K562 (cell line): ENCODE results near the gene THOC1. TPM values are rescaled to one million over a fixed set of nuclear protein-coding genes. Genes with fewer than 3 reads are reported as not detected.

Experiments used
- BRD4 ChIP-seq: fragments of 200-600 bp; sonication (generic); IDR thresholded peaks from 2 replicates; pipeline ENCODE4 v1.6.1; 2017; ENCODE audit warnings: inconsistent platforms
- CBX1 ChIP-seq: sonication (generic); IDR thresholded peaks from 2 replicates; pipeline ENCODE4 v1.6.1; 2016; ENCODE audit warnings: antibody characterized with exemption, low read depth, mild to moderate bottlenecking
- ELF4 ChIP-seq: fragments of 450-650 bp; formaldehyde crosslinking; IDR thresholded peaks from 2 replicates; pipeline ENCODE4 v1.4.0; 2022; ENCODE audit warnings: missing genetic modification characterization
- ETS1 ChIP-seq: conservative IDR thresholded peaks from 2 replicates; pipeline ENCODE4 v1.6.1; 2011; ENCODE audit warnings: low read depth, mild to moderate bottlenecking, low read length; ENCODE audit not compliant: control insufficient read depth
- FOXK2 ChIP-seq, 2 experiments: fragments of 450-650 bp; IDR thresholded peaks in 1 of 2; conservative IDR thresholded peaks in 1 of 2; 2 replicates each; pipeline ENCODE4 v1.6.1; 2016; ENCODE audit warnings: low read depth in 2 of 2, mild to moderate bottlenecking in 1 of 2
- HDAC8 ChIP-seq: fragments of 450-650 bp; IDR thresholded peaks from 2 replicates; pipeline ENCODE4 v1.6.1; 2016; ENCODE audit warnings: mild to moderate bottlenecking, missing genetic modification characterization, moderate library complexity, missing compliant biosample characterization
- HOXB6 ChIP-seq: fragments of 250-450 bp; sonication (Bioruptor Pico); IDR thresholded peaks from 2 replicates; pipeline ENCODE4 v1.5.1; 2022; ENCODE audit warnings: mild to moderate bottlenecking, borderline replicate concordance
- TAL1 ChIP-seq: fragments of 450-650 bp; IDR thresholded peaks from 2 replicates; pipeline ENCODE4 v1.6.1; 2016; ENCODE audit warnings: mild to moderate bottlenecking
- U2AF1 ChIP-seq: fragments of 200-400 bp; formaldehyde crosslinking; optimal IDR thresholded peaks from 2 replicates; pipeline ENCODE3; 2017; ENCODE audit warnings: mild to moderate bottlenecking, low read depth, low read length, moderate library complexity
- ZNF830 ChIP-seq: fragments of 250-450 bp; sonication (Bioruptor Pico); IDR thresholded peaks from 2 replicates; pipeline ENCODE4 v1.5.0; 2021; ENCODE audit warnings: mild to moderate bottlenecking
- polyA plus RNA-seq, 8 experiments: library from polyadenylated mRNA; depleted of rRNA in 4 of 8; stranded (reverse) in 5 of 8; unstranded in 3 of 8; fragments of >200 nt; fragmentation: Nextera tagmentation in 2 of 8; fragmentation: Illumina TruSeq in 1 of 8; extraction: Ambion mirVana in 2 of 8; extraction: Trizol in 1 of 8; gene quantifications; 2 replicates each; pipeline versions ENCODE4 v1.2.1 to v1.2.3, GENCODE V29; 2011 to 2014; ENCODE audit warnings: inconsistent platforms in 1 of 8, missing spikeins in 1 of 8
- total RNA-seq, 7 experiments: library from RNA; depleted of rRNA in 6 of 7; stranded (reverse); fragments of >200 nt in 6 of 7; fragmentation: Illumina TruSeq in 2 of 7; extraction: Trizol in 2 of 7; gene quantifications; 2 replicates each; pipeline versions ENCODE4 v1.2.1 to v1.2.3, GENCODE V29; 2011 to 2021; ENCODE audit warnings: low replicate concordance in 1 of 7
- TF ChIP-seq, protein P1 (sequence below), 2 experiments: fragments of 450-650 bp in 1 of 2; sonication (generic) in 1 of 2; formaldehyde crosslinking in 1 of 2; IDR thresholded peaks; 2 replicates each; pipeline versions ENCODE4 v1.7.1 to v1.9.0; 2016 to 2022; ENCODE audit warnings: inconsistent platforms in 1 of 2, mild to moderate bottlenecking in 1 of 2, missing genetic modification reagents in 1 of 2
- TF ChIP-seq, protein P2 (sequence below): IDR thresholded peaks from 2 replicates; pipeline ENCODE4 v1.6.1; 2011; ENCODE audit warnings: borderline replicate concordance, low read depth, mild to moderate bottlenecking, moderate library complexity, low read length; ENCODE audit not compliant: insufficient read depth, poor library complexity, severe bottlenecking
- TF ChIP-seq, protein P3 (sequence below): sonication (generic); formaldehyde crosslinking; IDR thresholded peaks from 2 replicates; pipeline ENCODE4 v1.8.1; 2022; ENCODE audit warnings: missing genetic modification reagents

Gene THOC1
- total and polyA plus RNA-seq, 9 of the 15 experiments (the other 6 are each of a cell fraction or from before 2014, with no cell fraction given), result 71.1 to 143 (median 107) TPM

DNA sequence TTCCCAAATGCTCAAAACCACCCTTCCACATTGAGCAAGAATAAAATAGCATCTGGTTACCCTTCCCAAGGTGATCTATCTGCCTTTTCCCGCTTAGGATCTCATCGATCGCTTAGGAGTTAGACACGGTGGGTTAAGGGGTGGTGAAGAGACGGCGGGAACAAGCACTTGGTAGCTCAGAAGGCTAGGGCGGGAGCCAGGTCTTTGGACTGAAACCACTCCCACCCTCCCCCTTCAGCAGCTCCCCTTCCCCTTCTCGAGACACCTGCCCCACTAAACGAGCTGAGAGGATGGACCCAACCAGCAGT, 513 bp downstream of the THOC1 start (continued):
- TF ChIP-seq, protein P1, sequence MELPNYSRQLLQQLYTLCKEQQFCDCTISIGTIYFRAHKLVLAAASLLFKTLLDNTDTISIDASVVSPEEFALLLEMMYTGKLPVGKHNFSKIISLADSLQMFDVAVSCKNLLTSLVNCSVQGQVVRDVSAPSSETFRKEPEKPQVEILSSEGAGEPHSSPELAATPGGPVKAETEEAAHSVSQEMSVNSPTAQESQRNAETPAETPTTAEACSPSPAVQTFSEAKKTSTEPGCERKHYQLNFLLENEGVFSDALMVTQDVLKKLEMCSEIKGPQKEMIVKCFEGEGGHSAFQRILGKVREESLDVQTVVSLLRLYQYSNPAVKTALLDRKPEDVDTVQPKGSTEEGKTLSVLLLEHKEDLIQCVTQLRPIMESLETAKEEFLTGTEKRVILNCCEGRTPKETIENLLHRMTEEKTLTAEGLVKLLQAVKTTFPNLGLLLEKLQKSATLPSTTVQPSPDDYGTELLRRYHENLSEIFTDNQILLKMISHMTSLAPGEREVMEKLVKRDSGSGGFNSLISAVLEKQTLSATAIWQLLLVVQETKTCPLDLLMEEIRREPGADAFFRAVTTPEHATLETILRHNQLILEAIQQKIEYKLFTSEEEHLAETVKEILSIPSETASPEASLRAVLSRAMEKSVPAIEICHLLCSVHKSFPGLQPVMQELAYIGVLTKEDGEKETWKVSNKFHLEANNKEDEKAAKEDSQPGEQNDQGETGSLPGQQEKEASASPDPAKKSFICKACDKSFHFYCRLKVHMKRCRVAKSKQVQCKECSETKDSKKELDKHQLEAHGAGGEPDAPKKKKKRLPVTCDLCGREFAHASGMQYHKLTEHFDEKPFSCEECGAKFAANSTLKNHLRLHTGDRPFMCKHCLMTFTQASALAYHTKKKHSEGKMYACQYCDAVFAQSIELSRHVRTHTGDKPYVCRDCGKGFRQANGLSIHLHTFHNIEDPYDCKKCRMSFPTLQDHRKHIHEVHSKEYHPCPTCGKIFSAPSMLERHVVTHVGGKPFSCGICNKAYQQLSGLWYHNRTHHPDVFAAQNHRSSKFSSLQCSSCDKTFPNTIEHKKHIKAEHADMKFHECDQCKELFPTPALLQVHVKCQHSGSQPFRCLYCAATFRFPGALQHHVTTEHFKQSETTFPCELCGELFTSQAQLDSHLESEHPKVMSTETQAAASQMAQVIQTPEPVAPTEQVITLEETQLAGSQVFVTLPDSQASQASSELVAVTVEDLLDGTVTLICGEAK (IDR thresholded peaks at IDR 0.05), result peak; percentile 41; the same call in 1 of the 2 replicates
- TF ChIP-seq, protein P1 (CRISPR knock-in tag; IDR thresholded peaks at IDR 0.05), result no peak
- TF ChIP-seq BRD4 (no peak), HOXB6 (no peak), ETS1 (no peak), U2AF1 (no peak), CBX1 (0 out of 2 replicates have a peak, but pooled peaks have one; percentile 7), TAL1 (no peak), HDAC8 (tag) (no peak), FOXK2 (conservative IDR thresholded peaks at IDR 0.05 in 1 of 2, IDR thresholded peaks at IDR 0.05 in 1 of 2; ENCODE audit: low read depth in 2 of 2) (no peak), ELF4 (CRISPR knock-in tag) (no peak), ZNF830 (CRISPR knock-in tag) (no peak)
- TF ChIP-seq, protein P2, sequence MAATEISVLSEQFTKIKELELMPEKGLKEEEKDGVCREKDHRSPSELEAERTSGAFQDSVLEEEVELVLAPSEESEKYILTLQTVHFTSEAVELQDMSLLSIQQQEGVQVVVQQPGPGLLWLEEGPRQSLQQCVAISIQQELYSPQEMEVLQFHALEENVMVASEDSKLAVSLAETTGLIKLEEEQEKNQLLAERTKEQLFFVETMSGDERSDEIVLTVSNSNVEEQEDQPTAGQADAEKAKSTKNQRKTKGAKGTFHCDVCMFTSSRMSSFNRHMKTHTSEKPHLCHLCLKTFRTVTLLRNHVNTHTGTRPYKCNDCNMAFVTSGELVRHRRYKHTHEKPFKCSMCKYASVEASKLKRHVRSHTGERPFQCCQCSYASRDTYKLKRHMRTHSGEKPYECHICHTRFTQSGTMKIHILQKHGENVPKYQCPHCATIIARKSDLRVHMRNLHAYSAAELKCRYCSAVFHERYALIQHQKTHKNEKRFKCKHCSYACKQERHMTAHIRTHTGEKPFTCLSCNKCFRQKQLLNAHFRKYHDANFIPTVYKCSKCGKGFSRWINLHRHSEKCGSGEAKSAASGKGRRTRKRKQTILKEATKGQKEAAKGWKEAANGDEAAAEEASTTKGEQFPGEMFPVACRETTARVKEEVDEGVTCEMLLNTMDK, result no peak
- TF ChIP-seq, protein P3, sequence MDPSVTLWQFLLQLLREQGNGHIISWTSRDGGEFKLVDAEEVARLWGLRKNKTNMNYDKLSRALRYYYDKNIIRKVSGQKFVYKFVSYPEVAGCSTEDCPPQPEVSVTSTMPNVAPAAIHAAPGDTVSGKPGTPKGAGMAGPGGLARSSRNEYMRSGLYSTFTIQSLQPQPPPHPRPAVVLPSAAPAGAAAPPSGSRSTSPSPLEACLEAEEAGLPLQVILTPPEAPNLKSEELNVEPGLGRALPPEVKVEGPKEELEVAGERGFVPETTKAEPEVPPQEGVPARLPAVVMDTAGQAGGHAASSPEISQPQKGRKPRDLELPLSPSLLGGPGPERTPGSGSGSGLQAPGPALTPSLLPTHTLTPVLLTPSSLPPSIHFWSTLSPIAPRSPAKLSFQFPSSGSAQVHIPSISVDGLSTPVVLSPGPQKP, result no peak
